DMS153 treated with DMSO at 0.1 percent for 48 hours (cell line): ENCODE data around the gene C1R.

Experiments
- DNase-seq: peaks from one replicate; lab custom pipeline; 2025; ENCODE audit not compliant: unreplicated experiment; lab: John Stamatoyannopoulos, UW

The C1R gene

DNA sequence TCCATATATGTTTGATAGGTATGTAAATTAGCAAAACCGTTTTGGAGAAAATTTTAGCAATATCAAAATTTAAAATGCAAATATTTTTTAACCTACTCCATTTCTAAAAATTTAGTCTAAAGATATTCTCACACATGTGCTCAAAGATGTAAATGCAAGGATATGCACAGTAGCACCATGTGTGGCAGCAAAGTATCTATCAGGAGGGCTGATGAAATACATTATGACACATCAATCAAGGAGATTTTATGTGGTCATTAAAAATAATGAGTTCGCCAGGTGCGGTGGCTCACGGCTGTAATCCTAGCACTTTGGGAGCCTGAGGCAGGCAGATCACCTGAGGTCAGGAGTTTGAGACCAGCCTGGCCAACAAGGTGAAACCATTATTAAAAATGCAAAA is 8.0 kb upstream of the C1R start:
- DNase-seq: no peak

DNA sequence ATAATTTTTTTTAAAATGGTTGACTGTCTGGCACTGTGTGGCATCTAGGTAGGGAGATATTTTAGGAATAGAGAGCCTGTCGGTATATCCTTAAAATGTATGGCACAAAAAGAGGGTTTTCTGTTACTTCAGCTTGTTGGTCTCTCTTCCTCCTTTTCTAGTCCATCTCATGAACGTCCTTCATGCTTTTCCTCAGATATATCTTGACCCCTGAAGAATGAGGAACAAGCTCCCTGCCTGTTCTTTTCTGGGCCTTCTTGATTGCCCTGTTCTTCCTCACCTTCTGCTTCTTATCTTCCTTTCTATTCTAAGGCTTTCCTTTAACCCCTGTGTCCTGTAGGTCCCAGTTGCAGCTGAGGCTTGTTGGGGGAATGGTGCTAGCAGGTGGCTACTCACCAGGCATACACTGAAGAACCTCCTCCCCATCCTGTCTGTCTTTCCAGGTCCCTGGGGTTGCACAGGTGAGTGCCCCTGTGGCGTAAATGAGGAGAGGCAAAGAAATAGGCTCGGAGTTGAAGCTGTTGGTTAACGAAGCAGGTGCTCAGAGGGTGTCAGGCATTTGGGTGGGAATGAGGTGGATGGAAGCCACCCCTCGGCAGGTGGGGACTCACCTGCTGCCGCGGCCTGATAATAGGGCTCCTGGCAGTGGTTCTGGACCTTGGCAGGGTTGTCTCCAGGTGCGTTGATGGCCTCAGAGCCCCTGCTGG is 7.2 kb upstream of the C1R start:
- no peak for DNase-seq

DNA sequence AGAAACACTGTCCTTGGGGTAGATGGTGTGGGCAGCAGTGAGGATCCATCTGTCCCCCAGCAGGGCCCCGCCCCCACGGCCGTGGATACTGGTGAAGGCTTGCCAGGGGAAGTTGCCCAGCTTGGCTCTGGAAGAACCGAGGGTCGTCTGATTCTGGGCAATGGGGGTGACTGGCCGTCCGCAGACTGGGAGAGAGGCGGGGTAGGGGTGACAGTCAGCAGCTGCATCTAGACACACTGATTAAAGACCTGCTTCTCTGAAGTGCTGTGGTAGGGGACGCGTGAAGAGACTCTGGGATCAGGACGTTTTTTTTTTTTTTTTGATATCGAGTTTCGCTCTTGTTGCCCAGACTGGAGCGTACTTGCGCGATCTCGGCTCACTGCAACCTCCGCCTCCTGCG is 4.7 kb upstream of the C1R start:
- peak; percentile 8 for DNase-seq

DNA sequence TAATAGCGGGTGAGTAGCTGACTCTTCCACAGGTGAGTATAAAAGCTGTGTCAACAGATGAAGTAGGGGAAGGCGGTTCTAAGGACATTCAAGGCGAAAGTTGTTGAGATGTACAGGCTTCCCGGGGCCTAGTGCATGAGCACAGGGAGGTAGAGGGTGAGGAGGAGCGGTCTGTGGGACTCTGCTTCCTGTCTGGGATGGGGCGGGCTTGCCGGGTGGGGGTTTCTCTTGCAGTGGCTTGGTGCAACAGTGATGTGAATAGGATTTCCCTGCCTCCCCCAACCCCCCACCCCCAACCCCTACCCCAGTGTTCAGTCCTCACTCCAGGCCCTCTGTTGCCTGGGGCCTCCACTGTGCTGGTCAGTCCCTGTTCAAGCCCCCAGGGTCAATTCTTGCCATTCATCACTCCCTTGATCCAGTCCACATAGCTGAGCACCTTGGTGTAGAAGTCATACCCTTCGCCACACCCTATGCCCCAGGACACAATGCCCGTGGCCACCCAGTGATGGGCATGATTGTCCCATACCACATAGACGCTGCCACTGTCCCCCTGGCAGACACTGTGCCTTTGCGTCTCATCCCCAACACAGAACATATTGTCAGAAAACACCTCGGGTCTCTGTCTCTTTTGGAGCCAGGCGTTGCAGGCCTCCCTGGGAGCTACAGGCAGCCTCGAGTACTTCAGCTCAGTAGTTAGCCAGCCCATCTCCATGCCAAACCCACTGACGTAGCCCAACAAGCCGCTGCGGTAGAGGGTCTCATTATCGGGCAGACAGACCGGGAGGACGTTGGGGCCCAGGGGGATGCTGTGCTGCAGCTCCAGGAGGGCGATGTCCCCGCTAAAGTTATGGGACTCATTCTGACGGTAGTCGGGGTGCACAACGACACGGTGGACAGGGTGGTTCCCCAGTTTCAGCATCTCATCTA is 4.0 kb upstream of the C1R start:
- DNase-seq: no peak

DNA sequence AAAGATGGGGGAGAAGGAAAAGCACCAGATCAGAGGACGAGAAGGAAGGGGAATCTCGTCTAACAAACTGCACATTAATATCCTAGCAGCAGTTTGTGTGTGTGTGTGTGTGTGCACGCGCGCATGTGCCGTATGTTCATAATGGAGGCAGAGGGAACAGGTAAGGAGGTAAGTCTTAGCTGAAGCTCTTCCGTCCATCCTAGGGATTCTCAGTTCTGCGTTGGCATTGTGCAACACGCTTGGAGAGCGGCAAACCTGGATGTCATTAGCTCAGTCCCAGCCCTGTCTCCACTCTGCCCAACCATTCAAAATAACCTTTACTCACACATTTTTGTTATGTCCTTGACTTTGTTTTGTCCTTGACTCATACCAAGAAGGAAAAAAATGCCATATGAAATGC is 1.6 kb upstream of the C1R start:
- DNase-seq: no peak

DNA sequence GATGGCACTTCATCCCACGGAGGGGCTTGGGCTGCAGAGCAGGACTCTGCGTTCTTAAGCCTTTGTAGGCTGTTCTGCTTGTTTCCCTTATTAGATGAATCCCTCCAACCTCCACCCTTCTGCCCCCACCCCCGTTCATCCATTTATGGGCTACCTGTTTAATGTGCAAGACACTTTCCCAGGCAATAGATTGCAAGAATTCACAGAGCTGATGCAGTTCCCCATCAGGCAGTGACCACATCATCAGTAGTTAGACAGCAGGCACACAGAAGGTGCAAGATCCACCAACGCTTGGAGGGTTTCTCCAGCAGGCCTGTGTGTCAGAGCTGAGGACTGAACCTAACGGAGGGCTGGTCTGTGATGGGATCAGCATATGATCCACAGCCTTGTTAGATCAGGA is 1.2 kb upstream of the C1R start:
- no peak for DNase-seq

DNA sequence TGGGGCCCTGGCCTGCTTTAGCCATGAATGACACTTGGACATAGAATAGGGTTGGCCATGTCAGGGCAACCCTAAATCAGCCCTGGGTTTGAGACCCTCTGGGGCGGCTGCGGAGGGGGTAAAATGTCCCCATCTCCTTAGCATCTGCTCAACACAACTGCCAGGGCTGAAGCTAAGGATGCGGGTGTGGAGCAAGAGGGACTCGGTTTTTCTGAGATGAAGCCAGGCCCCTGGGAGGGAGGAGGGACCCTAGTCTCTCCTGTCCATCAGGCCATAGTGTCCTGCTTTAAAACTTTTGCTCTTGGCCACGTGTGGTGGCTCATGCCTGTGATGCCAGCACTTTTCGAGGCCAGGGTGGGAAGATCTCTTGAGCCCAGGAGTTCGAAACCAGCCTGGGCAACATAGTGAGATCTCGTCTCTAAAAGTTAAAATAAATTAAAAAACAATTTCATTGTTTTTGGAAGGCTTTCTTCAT is 778 bp upstream of the C1R start:
- no peak for DNase-seq

DNA sequence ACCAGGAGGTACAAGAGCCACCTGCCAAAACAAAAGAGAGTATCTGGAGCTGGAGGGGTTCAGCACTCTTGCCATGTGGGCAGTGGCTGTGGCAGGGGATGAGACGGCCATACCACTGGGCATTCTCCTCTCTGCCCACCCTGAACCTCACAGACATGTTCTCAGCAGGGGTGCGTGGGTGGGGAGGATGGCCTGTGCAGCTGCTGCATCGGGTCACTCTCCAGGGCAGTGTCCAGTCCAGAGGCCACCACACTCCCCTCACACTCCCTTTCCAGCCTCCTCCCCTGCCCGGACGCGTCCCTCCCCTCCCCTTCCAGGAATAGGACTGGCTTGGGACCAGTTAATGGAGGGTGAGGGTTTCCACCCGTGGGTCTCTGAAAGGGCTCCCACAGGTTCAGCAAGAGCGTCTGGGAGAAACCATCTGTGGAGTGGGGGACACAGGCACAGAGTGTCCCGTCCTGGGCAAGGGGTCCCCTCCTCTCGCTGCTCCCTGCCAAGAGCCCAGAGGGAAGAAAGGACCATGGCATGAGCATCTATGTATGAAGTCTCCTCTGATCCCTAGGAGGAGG is 501 bp downstream of the C1R start:
- no peak for DNase-seq

DNA sequence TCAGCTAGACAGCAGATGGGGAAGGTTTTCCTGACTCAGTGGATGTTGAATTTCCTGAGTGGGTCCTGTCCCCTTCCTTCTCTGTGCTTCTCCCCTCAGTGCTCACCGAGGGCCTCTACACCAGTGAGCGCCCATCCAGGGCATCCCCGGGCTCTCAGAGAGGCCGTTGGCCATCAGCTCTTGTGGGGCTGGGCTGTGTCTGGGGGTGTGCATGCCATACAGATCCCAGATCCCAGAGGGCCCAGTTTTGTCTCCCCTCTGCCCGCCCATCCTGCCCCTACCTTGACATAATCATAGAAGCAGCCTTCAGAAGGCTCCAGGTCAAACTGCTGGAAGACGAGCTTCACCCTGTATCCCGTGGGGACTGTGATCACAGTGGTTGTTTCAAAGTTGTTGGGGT is 1.1 kb downstream of the C1R start:
- DNase-seq: no peak

DNA sequence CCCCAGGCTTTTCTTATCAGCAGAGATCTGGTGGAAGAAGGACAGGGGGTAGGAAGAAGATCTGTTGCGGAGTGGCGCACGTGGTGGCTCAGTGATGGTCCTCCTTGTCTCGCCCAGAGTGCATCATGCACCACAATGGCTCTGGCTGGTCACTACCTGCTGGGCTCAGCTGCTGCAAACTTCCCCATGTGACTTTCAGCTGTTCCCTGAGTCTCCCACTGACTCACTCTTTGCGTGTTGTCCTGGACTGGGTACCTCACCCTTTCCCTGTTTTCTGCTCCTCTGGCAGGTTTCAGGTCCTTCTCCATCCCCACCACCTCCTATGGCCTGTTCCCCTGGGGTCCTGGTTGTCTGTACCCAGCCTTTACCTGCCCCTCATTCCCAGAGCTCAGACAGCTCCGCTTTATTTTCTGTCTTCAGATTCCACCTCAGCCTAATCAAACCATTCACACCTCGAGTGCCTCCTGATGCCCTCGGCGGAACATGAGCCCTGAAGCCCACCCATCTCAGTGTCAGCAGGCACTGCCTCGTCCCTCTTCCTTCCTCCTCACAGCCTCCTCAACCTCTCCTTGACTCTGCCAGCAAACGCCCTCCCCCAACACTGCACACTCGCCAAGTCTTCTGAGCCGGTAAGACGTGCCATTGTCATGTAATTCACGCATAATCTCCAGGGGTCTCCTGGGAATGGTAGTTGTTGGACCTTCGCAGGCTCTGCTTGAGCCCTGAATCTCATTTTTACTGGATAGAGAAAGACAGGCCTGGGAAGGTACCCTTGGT is 1.8 kb downstream of the C1R start:
- DNase-seq: no peak

DNA sequence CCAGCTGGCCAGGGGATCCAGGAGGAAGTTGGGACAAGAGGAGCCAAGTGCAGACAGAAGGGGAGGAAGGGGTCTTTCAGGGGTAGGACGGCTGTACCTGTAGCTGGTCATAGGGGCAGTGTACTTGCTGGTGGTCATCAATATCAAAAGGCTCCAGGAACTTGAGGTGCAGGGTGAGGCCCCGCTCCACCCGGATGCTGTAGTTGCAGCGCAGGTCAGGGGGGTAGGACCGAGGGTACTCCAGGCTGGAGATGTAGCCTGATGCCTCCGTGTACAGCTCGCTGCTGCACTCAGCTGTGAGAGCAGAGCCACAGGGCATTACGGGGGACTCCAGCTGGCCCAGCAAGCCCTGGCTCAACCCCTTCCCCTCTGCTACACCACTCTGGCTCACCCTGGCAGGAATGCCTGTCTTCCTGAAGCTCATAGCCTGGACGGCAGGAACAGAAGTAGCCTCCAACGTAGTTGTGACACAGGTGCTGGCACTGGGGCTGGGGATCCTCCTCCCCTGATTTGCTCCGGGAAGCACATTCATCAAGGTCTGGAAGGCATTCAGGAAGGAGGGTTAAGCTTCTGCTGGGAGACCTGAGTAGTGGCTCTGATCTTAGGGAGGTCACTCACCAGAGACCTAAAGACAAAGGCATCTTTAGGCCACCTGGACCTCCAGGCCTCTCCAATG is 2.9 kb downstream of the C1R start:
- no peak for DNase-seq

DNA sequence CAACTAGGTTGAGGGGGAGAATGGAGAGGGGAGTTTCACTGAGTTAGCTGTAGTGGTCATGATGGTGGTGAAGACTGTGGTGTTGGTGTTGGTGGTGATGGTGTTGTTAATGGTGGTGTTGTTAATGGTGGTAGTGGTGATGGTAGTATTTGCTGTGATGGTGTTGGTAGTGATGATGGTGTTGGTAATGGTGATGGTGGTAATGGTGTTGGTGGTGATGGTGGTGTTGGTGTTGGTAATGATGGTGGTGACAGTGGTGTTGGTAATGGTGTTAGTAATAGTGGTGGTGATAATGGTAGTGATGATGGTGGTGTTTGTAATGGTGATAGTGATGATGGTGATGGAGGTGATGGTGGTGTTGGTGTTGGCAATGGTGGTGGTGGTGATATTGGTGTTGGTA is 9.1 kb downstream of the C1R start:
- DNase-seq: no peak

DNA sequence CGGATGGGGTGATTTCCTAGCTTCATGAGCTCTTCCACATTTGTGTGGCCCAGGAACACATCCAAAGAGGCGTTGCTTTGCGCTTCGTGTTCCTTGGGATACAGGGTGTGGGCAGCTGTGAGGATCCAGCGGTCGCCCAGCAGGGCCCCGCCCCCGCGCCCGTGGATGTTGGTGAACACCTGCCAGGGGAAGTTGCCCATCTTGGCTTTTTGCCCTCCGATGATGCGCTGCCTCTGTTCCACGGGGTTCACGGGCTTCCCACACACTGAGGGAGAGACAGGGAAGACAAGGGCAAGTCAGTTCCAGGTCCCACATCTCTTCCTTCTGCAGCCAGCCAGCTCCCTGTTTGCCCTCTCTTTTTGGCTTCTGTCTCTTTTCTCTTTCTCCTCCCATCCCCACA is 11.2 kb downstream of the C1R start:
- no peak for DNase-seq

DNA sequence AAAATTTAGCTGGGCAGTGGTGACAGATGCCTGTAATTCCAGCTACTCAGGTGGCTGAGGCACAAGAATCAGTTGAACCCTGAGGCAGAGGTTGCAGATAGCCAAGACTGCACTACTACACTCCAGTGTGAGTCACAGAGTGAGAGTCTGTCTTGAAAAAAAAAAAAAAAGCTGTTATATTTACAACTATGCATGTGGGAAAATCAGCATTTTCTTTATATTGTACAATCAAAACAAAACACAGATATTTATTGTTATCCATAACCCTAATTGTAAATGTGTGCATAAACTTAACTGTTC is 12.5 kb downstream of the C1R start:
- DNase-seq: no peak

DNA sequence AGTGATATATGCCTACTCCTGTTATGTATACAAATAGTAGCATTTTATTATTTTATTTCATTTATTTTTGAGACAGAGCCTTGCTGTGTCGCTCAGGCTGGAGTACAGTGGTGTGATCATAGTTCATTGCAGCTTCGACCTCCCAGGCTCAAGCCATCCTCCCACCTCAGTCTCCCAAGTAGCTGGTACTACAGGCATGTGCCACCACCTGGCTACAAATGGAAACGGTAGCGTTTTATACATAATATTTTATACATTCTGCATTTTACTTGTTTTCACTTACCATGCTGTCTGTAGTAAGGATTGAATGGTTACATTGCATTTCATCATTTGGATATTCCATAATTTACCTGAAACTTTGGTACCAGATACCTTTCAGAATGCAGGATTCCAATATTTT is 14.1 kb downstream of the C1R start:
- DNase-seq: no peak

DNA sequence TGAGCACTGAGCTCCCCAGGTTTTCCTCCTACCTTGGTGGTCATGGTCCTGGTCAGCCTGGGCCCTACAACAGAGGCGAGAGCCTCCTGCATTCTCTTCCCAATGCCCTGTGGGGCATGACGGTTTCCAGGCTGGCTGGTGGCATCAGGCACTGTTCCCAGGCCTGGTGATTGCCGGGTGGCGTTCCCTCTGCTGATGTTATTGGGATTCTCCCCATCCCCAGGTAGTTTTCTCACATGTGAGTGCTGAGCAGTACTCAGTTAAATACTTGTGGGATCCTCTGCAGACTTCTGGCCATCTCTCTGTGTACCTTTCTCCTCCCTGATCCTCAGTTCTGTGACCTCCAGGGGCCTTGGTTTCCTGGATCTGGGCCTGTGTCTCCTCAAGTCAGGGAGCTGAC is 15.8 kb downstream of the C1R start:
- no peak for DNase-seq

DNA sequence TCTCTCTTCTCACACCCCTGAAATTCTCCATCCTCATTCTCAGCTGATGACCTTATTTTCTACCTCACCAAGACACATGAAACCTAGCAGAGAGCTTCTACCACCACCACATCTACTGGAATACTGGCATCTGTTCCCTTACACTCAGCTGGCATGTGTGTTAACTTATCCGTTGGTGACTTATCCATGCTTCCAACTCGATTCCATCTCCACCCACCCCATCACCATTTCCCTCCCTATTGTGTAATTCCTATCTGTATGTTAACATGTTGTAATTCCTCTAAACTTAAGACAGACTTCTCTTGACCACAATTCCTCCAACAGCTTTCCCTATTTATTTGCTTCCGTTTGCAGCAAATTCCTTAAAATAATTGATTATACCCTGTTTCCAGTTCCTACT is 16.3 kb downstream of the C1R start:
- DNase-seq: no peak

DNA sequence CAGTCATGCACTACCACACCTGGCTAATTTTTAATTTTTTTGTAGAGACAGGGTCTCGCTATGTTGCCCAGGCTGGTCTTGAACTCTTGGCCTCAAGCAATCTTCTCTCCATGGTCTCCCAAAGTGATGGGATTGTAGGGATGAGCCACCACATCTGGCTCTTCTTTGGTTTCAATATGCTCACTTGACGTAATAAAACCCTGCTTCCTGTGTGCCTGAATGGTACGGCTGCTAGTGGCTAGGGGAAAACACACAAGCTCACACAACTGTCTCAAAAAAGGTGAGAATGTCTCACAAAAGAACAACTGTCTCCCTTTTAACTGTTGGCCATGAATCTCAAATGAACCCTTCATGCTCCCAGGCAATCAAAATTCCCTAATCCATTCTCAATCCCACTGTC is 16.7 kb downstream of the C1R start:
- DNase-seq: no peak

DNA sequence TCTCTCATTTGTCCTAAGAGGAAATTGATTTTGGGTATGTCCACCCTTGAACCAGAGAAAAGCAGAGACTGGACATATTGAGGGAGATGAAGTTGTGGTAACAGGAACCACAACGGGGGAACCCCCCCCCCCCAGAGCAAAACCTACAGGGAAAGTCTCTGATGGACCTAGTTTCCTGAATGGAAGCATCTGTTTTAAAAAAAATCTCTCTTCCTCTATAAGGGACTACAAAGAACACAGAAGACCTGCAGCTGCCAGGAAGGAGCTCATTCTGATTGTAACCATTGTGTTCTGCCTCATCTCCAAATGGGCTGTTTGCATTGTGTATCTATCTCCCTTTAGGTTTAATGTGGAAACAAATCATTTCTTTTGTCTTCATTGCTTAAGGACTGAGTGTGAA is 18.3 kb downstream of the C1R start:
- DNase-seq: no peak

DNA sequence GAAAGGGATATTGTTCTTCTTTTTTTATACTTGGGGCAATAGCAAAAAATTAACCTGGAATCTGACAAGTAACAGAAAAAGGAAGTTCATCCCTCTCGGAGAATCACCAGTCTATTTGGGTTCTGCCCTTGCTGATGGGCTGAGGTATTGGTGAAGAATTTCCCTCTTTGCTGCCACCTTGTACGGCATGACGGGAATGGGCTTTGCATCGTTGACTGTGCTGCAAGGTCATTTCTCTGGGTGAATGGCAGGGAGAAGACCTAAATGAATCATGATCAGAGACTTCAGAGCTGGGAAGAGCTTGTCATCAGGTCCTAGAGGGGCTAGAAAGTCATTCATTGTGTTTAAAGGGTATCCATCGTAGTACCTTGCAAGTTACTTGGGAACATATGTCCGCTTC is 19.7 kb downstream of the C1R start:
- DNase-seq: no peak

DNA sequence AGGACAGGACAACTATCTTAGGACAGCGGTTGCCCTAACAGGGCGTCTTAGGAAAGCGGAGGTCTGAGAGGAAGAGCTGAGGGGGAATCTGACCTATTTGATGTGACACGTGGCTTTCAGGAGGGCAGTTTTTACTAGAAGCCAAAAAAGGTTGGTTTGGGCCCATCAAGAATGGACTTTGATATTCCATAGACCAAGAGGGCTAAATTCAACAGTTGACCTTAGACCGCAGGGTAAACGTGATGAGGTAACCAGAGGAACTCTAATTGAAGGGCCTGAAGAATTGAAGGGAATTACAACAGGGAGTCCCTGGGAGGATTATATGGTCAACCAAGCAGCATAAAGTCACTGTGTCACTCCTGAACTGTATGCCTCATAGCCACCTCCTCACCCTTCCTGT is 20.2 kb downstream of the C1R start:
- DNase-seq: no peak
